ENCODE results near the gene SVOP.

- TF ChIP-seq REST (IDR thresholded peaks at IDR 0.05; ENCODE audit: low read depth): peak; percentile 98
- peak; percentile 79 for TF ChIP-seq MAX (IDR thresholded peaks at IDR 0.05)
Observed at GRCh38 chr12:109020796-109021380, at the start of gene SVOP.

Measured in Ishikawa (cell line).